ENCODE measurements around the gene OR52I2.

- TF ChIP-seq CTCF (IDR thresholded peaks at IDR 0.05) (no peak), POLR2A (IDR thresholded peaks at IDR 0.05; ENCODE audit: low read depth) (no peak)
Measured at GRCh38 chr11:4578624-4579023, 2.9 kb upstream of the OR52I2 start.

Data from esophagus muscularis mucosa (tissue), 3 donors.